Measurements from ENCODE around the gene CHST9. TPM values are rescaled to one million over a fixed set of nuclear protein-coding genes. Genes with fewer than 3 reads are reported as not detected.

CHST9 gene
- total RNA-seq, 2 donors from 2014 or later, result 10.3 to 19.3 TPM

DNA sequence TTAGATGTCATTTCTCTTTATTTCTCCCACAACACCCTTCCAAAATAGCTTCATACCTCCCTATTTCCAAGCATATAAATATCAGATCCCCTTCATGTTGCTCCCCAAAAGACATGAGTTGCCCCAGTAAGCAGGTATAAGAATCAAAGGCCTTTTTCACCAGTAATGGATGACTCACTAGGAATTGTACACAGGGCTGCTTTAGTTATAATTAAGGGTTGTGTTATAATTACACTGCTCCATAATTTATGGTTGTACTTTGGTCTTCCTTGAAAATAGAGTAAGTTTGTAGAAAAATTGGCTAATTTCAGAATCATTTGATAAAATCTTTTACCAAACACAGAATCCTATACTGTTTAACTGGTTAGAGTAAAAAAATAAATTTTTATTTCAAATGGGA, 310.8 kb downstream of the CHST9 start:
- no peaks in the 10 kb centered on the region for H3K36me3 ChIP-seq
- no peak for DNase-seq (ENCODE audit: low spot score)
- TF ChIP-seq, protein P1, sequence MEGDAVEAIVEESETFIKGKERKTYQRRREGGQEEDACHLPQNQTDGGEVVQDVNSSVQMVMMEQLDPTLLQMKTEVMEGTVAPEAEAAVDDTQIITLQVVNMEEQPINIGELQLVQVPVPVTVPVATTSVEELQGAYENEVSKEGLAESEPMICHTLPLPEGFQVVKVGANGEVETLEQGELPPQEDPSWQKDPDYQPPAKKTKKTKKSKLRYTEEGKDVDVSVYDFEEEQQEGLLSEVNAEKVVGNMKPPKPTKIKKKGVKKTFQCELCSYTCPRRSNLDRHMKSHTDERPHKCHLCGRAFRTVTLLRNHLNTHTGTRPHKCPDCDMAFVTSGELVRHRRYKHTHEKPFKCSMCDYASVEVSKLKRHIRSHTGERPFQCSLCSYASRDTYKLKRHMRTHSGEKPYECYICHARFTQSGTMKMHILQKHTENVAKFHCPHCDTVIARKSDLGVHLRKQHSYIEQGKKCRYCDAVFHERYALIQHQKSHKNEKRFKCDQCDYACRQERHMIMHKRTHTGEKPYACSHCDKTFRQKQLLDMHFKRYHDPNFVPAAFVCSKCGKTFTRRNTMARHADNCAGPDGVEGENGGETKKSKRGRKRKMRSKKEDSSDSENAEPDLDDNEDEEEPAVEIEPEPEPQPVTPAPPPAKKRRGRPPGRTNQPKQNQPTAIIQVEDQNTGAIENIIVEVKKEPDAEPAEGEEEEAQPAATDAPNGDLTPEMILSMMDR (IDR thresholded peaks at IDR 0.05), result no peak
- TF ChIP-seq POLR2AphosphoS5 (IDR thresholded peaks at IDR 0.05) (no peak), POLR2A (IDR thresholded peaks at IDR 0.05) (no peak)
- H3K27me3 ChIP-seq (replicated peaks; ENCODE audit: insufficient read depth), result no peaks in the 10 kb centered on the region
- no peak overlapping the region for H3K27ac ChIP-seq
- intact Hi-C loops (cut with DNase I), result no loop called here
- H3K9me3 ChIP-seq, result no peaks in the 10 kb centered on the region
- no peak overlapping the region for H3K4me3 ChIP-seq
- H3K4me1 ChIP-seq (replicated peaks), result no peaks in the 10 kb centered on the region

GRCh38 chr18:26869640-26870039, 315.5 kb downstream of the CHST9 start:
- Histone ChIP-seq H3K4me3 (no peak overlapping the region), H3K36me3 (no peaks in the 10 kb centered on the region), H3K9me3 (no peaks in the 10 kb centered on the region), H3K27ac (no peak overlapping the region), H3K27me3 (replicated peaks; ENCODE audit: insufficient read depth) (no peaks in the 10 kb centered on the region), H3K4me1 (replicated peaks) (no peaks in the 10 kb centered on the region)
- no peak for DNase-seq (ENCODE audit: low spot score)
- TF ChIP-seq, protein P1 (IDR thresholded peaks at IDR 0.05), result no peak
- TF ChIP-seq POLR2AphosphoS5 (IDR thresholded peaks at IDR 0.05) (no peak), POLR2A (IDR thresholded peaks at IDR 0.05) (no peak)
- 90% methylated on average over 1 of the region's 1 CpG for WGBS
- intact Hi-C loops (cut with DNase I), result no loop called here

DNA sequence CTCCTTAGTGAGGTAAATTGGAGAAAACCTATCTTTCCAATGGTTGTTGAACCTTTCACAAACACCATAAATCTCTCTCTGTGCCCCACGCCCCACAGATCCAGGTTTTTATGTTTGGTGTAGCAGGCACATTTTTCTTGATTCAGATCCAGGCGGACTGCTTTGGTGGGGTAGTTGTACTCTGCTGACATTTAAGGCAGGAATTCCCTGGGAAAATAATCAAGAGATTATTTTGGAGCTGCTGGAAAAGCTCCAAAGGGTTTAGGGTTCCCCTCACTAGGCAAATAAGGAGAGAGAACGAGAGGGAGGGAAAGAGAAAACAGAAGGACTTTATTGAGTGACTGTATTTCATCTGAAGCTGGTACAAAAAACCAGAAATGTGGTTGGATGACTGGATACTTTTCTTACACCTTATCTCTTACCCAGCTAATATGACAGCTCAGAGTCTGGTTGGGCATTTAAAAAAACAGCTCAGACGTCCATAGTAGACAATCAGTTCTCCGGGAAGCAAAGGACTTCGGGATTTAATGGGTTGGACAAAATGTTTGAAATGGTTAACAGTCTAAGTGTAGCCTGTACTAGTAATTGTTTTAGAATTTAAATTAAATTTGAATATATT, 316.0 kb downstream of the CHST9 start:
- intact Hi-C loops (cut with DNase I), result no loop called here
- Histone ChIP-seq H3K9me3 (no peaks in the 10 kb centered on the region), H3K27me3 (replicated peaks; ENCODE audit: insufficient read depth) (no peaks in the 10 kb centered on the region), H3K4me3 (no peak overlapping the region), H3K27ac (no peak overlapping the region), H3K36me3 (no peaks in the 10 kb centered on the region), H3K4me1 (replicated peaks) (no peaks in the 10 kb centered on the region)
- TF ChIP-seq, protein P1 (IDR thresholded peaks at IDR 0.05), result no peak
- TF ChIP-seq POLR2A (IDR thresholded peaks at IDR 0.05), result no peak
- no peak for TF ChIP-seq POLR2AphosphoS5 (IDR thresholded peaks at IDR 0.05)
- DNase-seq (ENCODE audit: low spot score), result no peak
- WGBS, result 20% methylated on average over 6 of the region's 6 CpGs

DNA sequence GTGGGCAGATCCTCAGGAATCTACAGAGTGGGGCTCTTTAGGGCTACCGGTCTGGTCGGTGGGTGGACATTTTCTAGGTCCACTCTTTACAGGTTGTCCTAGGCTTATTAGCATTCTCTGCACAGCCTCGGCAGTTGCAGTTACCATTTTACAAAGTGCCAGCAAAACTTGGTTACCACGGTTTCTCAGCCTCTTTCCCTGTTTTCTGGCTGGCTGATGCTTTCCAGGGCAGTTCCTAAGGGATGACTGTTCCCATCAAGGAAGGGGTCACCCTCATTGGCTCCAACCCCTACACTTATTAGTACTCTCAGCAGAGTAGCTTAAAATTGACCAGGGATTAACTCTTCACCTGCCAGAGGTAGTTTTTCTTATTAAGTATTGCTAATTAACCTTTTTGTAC, 317.6 kb downstream of the CHST9 start:
- Histone ChIP-seq H3K27ac (no peak overlapping the region), H3K27me3 (replicated peaks; ENCODE audit: insufficient read depth) (no peaks in the 10 kb centered on the region), H3K4me1 (replicated peaks) (no peaks in the 10 kb centered on the region), H3K9me3 (no peaks in the 10 kb centered on the region), H3K36me3 (no peaks in the 10 kb centered on the region), H3K4me3 (no peak overlapping the region)
- intact Hi-C loops (cut with DNase I), result no loop called here
- no peak for DNase-seq (ENCODE audit: low spot score)
- WGBS, result 71% methylated on average over 4 of the region's 4 CpGs
- no peak for TF ChIP-seq POLR2A (IDR thresholded peaks at IDR 0.05)
- TF ChIP-seq, protein P1 (IDR thresholded peaks at IDR 0.05), result no peak
- TF ChIP-seq POLR2AphosphoS5 (IDR thresholded peaks at IDR 0.05), result no peak

DNA sequence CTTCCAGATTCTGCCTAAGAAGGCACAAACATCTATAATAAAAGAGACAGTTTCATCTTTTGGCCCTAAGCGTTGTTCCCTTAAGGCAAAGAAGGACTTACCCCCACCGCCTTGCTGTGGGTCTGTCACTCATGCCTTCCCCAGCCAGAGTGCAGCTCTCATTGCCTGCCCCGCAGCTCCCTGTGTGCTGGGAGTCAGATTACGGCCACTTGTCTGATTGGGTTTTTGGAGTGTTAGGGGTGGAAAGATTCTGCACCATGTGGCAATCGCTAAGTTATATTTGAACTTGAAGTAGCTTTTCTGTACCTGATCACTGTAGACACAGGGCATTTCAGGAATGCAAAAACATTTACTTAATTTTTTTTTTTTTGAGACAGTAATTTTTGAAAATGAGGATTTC, 319.6 kb downstream of the CHST9 start, which contains the start of gene AQP4:
TSS of gene AQP4 (minus strand) at position 151 of the 400 bp plus-strand sequence. CDS start at position 133, 18 bp downstream.
- Histone ChIP-seq H3K4me1 (replicated peaks) (no peaks in the 10 kb centered on the region), H3K27ac (no peak within 1 kb of the TSS), H3K36me3 (no peaks in the 10 kb centered on the region), H3K4me3 (no peak within 1 kb of the TSS), H3K9me3 (no peaks in the 10 kb centered on the region), H3K27me3 (replicated peaks; ENCODE audit: insufficient read depth) (no peaks in the 10 kb centered on the region)
- TF ChIP-seq POLR2AphosphoS5 (IDR thresholded peaks at IDR 0.05) (no peak), POLR2A (IDR thresholded peaks at IDR 0.05) (no peak)
- TF ChIP-seq, protein P1 (IDR thresholded peaks at IDR 0.05), result no peak
- 35% methylated on average over 5 of the region's 5 CpGs for WGBS
- DNase-seq (ENCODE audit: low spot score), result no peak
- intact Hi-C loops (cut with DNase I), result no loop called here

Measured in prostate gland (tissue), 2 donors.